Peyer's patch (tissue), 4 donors: ENCODE measurements around the gene CHKA. TPM values are rescaled to one million over a fixed set of nuclear protein-coding genes. Genes with fewer than 3 reads are reported as not detected.

Experiments
- DNase-seq, 3 donors: peaks; one replicate each; pipeline ENCODE4 v3.0.0-alpha.2; 2017 to 2019
- H3K27ac ChIP-seq, 4 donors: fragments of 200-600 bp; sonication (generic); one replicate each; pipeline ENCODE4 v1.5.1; 2016 to 2019
- H3K27me3 ChIP-seq, 2 donors: fragments of 200-600 bp; sonication (generic); one replicate each; pipeline ENCODE4 v1.5.1; 2019
- H3K36me3 ChIP-seq, 3 donors: fragments of 200-600 bp; sonication (generic); one replicate each; pipeline ENCODE4 v1.5.1; 2016 to 2019
- H3K4me1 ChIP-seq, 4 donors: fragments of 200-600 bp; sonication (generic); one replicate each; pipeline ENCODE4 v1.5.1; 2016 to 2019
- H3K4me3 ChIP-seq, 4 donors: fragments of 200-600 bp; sonication (generic); 1 replicate in 3 of 4; 2 replicates in 1 of 4; pipeline ENCODE4 v1.5.1; 2016 to 2019; ENCODE audit warnings: mild to moderate bottlenecking in 1 of 4
- H3K9me3 ChIP-seq, 4 donors: fragments of 200-600 bp; sonication (generic); one replicate each; pipeline ENCODE4 v1.5.1; 2016 to 2019; ENCODE audit warnings: mild to moderate bottlenecking in 1 of 4
- POLR2A ChIP-seq, 2 donors: fragments of 450-650 bp; IDR thresholded peaks; one replicate each; pipeline ENCODE4 v1.5.1; 2017; ENCODE audit warnings: antibody characterized with exemption in 2 of 2, mild to moderate bottlenecking in 2 of 2, moderate library complexity in 2 of 2
- total RNA-seq, 4 donors: library from RNA; depleted of rRNA; stranded (reverse); fragments of >200 nt; gene quantifications; one replicate each; pipeline ENCODE4 v1.1.0, GENCODE V29; 2016
- TF ChIP-seq, protein P1 (sequence below), 6 experiments: fragments of 450-650 bp in 4 of 6; fragments of 200-600 bp in 2 of 6; sonication (generic) in 1 of 6; IDR thresholded peaks; one replicate each; pipeline ENCODE4 v1.5.1; 2017 to 2019; ENCODE audit warnings: antibody characterized with exemption in 6 of 6, mild to moderate bottlenecking in 3 of 6, moderate library complexity in 1 of 6

The CHKA gene
- total RNA-seq, 4 donors from 2014 or later = 41.3 to 179 (median 130) TPM

DNA sequence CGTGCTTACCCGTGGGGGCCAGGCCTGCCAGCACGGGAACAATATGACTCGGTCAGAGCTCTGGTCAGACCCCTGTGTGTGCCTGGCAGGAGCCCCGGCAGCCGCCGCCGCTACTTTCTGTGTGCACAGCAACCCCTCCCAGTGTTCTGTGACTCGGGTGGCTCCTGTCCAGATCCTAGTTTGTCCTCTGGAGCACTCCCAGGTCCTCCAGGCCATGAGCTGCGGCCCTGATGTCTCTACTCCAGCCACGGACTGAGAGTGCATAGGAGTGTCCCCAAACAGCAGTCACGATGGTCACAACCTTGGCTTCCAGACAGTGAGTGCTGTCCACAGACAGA, 87.5 kb downstream of the CHKA start:
- H3K4me3 ChIP-seq = no peak overlapping the region
- no peaks in the 10 kb centered on the region for H3K9me3 ChIP-seq
- H3K27me3 ChIP-seq = no peaks in the 10 kb centered on the region
- H3K27ac ChIP-seq = no peak overlapping the region
- H3K36me3 ChIP-seq = peaks cover 0 to 22% (median 0%) of the 10 kb centered on the region in 3 donors
- TF ChIP-seq, protein P1, sequence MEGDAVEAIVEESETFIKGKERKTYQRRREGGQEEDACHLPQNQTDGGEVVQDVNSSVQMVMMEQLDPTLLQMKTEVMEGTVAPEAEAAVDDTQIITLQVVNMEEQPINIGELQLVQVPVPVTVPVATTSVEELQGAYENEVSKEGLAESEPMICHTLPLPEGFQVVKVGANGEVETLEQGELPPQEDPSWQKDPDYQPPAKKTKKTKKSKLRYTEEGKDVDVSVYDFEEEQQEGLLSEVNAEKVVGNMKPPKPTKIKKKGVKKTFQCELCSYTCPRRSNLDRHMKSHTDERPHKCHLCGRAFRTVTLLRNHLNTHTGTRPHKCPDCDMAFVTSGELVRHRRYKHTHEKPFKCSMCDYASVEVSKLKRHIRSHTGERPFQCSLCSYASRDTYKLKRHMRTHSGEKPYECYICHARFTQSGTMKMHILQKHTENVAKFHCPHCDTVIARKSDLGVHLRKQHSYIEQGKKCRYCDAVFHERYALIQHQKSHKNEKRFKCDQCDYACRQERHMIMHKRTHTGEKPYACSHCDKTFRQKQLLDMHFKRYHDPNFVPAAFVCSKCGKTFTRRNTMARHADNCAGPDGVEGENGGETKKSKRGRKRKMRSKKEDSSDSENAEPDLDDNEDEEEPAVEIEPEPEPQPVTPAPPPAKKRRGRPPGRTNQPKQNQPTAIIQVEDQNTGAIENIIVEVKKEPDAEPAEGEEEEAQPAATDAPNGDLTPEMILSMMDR (IDR thresholded peaks at IDR 0.05) = no peak
- TF ChIP-seq POLR2A (IDR thresholded peaks at IDR 0.05) = no peak
- no peak for DNase-seq
- peaks cover 11 to 48% (median 24%) of the 10 kb centered on the region in 4 donors for H3K4me1 ChIP-seq

DNA sequence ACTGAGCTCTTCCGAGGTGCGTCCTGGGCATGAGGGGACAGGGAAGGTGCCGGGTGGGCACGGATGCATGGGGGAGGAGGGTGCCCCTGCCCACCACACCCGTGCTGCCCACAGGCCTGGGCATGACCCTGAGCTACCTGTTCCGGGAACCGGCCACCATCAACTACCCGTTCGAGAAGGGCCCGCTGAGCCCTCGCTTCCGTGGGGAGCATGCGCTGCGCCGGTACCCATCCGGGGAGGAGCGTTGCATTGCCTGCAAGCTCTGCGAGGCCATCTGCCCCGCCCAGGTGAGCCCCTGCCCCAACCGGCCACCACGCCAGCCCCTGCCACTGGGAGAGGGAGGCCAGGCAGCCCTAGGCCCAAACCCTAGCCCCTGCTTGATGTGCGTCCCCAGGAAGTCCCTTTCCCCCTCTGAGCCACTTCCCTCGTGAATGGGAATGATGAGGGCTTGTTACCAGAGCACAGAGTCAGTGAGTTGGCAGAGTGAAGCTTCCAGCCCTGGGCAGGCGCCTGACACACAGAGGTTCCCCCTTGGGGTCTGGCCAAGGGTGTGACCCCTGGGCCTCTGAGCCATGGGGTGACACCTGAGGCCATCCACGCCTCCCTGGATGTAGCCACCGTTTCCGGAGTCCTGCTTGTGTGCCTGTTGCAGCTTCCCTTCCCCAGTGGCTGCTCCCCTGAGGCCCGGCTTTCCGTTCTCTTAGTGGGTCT, 88.0 kb downstream of the CHKA start:
- H3K4me3 ChIP-seq = no peak overlapping the region
- no peak overlapping the region for H3K27ac ChIP-seq
- DNase-seq = no peak
- no peaks in the 10 kb centered on the region for H3K9me3 ChIP-seq
- peaks cover 7 to 42% (median 19%) of the 10 kb centered on the region in 4 donors for H3K4me1 ChIP-seq
- H3K27me3 ChIP-seq = no peaks in the 10 kb centered on the region
- peaks cover 0 to 22% (median 0%) of the 10 kb centered on the region in 3 donors for H3K36me3 ChIP-seq
- no peak for TF ChIP-seq POLR2A (IDR thresholded peaks at IDR 0.05)
- TF ChIP-seq, protein P1 (IDR thresholded peaks at IDR 0.05) = no peak

DNA sequence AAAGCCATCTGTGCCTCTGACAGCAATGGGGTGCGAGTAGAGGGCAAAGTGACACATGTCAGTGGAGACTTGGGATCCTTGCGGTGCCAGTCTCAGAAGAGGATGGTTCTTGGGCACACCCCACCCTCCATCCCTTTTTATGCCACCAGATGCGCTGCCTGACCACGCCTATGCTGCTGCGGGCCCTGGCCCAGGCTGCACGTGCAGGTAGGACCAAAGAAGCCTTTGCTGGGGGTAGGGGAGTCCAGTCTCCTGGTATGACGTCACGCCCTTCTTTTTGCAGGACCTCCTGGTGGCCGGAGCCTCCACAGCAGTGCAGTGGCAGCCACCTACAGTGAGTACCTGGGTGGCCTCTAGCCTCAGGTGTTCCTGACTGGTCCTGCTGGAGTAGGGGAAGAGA, 89.2 kb downstream of the CHKA start:
- DNase-seq = no peak
- H3K27me3 ChIP-seq = no peaks in the 10 kb centered on the region
- H3K4me3 ChIP-seq = peak overlapping the region in 1 of 4 donors; percentile 84
- H3K4me1 ChIP-seq = peaks cover 6 to 32% (median 12%) of the 10 kb centered on the region in 4 donors
- peaks cover 0 to 27% (median 0%) of the 10 kb centered on the region in 3 donors for H3K36me3 ChIP-seq
- TF ChIP-seq, protein P1 (IDR thresholded peaks at IDR 0.05) = no peak
- no peak for TF ChIP-seq POLR2A (IDR thresholded peaks at IDR 0.05)
- no peaks in the 10 kb centered on the region for H3K9me3 ChIP-seq
- no peak overlapping the region for H3K27ac ChIP-seq

DNA sequence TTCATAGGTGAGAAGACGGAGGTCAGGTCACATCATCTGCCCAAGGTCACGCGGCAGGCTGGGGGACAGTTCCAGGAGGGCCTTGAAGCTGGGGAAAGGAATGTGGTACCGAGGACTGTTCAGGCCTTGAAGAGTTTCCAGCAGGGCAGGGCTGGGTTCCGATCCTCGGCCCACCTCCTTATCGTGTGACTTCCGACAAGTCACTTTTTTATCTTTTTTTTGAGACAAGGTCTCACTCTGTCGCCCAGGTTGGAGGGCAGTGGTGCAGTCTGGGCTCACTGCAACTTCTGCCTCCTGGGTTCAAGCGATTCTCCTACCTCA, 90.1 kb downstream of the CHKA start:
- Histone ChIP-seq H3K4me1 (peaks cover 5 to 24% (median 7%) of the 10 kb centered on the region in 4 donors), H3K9me3 (no peaks in the 10 kb centered on the region), H3K27me3 (no peaks in the 10 kb centered on the region), H3K27ac (peak overlapping the region; percentile 75 to 96 (median 86)), H3K36me3 (peaks cover 0 to 27% (median 0%) of the 10 kb centered on the region in 3 donors), H3K4me3 (peak overlapping the region; percentile 60 to 89 (median 84))
- TF ChIP-seq, protein P1 (IDR thresholded peaks at IDR 0.05) = no peak
- TF ChIP-seq POLR2A (IDR thresholded peaks at IDR 0.05) = no peak
- DNase-seq = no peak

DNA sequence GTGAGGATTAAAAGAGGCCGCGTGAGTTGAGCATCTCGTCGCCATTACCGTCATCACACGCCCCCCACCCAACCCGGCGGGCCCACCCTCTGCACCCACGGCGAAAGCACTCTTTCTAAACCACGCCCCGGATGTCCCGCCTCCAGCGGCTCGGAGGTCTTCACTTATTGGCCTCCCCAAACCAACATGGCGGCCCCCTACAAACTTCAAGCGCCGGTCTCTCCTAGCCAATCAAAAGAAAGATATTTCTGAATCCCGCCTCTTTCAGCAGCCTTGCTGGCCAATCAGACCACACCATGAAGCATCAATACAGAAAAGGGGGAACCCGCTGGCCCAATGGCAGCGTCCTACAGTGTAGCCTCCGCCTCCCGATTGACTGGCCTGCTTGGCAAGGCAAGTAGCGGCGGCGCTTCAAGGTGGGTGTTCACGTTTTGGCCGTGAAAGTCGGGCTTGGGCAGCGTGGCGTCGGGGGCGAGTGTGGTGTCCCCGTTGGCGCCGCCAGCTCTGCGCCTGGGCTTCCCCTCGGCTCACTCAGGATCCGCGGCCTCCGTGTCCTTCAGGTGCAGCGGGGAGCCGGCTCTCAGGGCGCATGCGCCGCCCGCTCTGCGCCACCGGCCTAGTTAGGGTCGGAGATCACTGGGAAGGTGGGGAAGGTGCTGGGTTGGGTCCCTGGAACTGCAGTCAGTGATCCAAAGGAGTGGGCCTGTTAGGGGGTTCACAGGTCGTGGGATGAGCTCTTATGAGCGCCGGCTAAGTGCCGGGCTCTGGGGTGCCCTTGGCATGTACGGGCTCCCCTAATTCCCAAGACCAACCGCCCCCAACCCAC, 90.7 kb downstream of the CHKA start, which contains the start of gene NDUFS8:
Gene NDUFS8 (plus strand): TSS at position 364 of the 826 bp plus-strand sequence. CDS start 1,471 bp downstream, outside the sequence.
- peak; percentile 95 to 99 (median 98) for DNase-seq
- Histone ChIP-seq H3K27ac (peak within 1 kb of the TSS; percentile 75 to 96 (median 86)), H3K4me1 (peaks cover 5 to 21% (median 7%) of the 10 kb centered on the region in 4 donors), H3K4me3 (peak within 1 kb of the TSS; percentile 60 to 89 (median 84)), H3K36me3 (peaks cover 0 to 31% (median 0%) of the 10 kb centered on the region in 3 donors), H3K27me3 (no peaks in the 10 kb centered on the region), H3K9me3 (no peaks in the 10 kb centered on the region)
- TF ChIP-seq POLR2A (IDR thresholded peaks at IDR 0.05) = peak; percentile 50 to 73
- TF ChIP-seq, protein P1 (IDR thresholded peaks at IDR 0.05) = no peak
